ENCODE measurements around the gene SLC39A2. TPM values are rescaled to one million over a fixed set of nuclear protein-coding genes. Genes with fewer than 3 reads are reported as not detected.
"Not testable (repeated sequence)": the region's sequence is repeated elsewhere in the genome, so short reads cannot be mapped to it uniquely, and the experiment has no call there.

Gene SLC39A2
- total and polyA plus RNA-seq, 2 donors from 2014 or later, result not detected

GRCh38 chr14:20980906-20981305 is 18.2 kb upstream of the SLC39A2 start:
- Histone ChIP-seq H3K27ac (ENCODE audit: low read depth in 2 of 2, low read length in 2 of 2) (no peak overlapping the region), H3K27me3 (ENCODE audit: control insufficient read depth, insufficient read depth, low read length) (no peaks in the 10 kb centered on the region), H3K9me3 (ENCODE audit: control insufficient read depth in 2 of 3, insufficient read depth in 1 of 3, low read length in 3 of 3) (no peaks in the 10 kb centered on the region), H3K9ac (ENCODE audit: low read length in 3 of 3) (no peak overlapping the region), H3K36me3 (ENCODE audit: control insufficient read depth in 2 of 3, insufficient read depth in 3 of 3, low read length in 3 of 3) (no peaks in the 10 kb centered on the region), H3K4me3 (ENCODE audit: low read length in 3 of 3) (no peak overlapping the region), H3K4me1 (ENCODE audit: control insufficient read depth in 2 of 3, insufficient read depth in 2 of 3, low read depth in 1 of 3, low read length in 3 of 3) (peaks cover 0 to 2% (median 0%) of the 10 kb centered on the region in 3 donors)
- intact Hi-C loops (cut with DNase I), result no loop called here
- DNase-seq, result no peak
- FAIRE-seq, result no peak
- TF ChIP-seq, protein P1, sequence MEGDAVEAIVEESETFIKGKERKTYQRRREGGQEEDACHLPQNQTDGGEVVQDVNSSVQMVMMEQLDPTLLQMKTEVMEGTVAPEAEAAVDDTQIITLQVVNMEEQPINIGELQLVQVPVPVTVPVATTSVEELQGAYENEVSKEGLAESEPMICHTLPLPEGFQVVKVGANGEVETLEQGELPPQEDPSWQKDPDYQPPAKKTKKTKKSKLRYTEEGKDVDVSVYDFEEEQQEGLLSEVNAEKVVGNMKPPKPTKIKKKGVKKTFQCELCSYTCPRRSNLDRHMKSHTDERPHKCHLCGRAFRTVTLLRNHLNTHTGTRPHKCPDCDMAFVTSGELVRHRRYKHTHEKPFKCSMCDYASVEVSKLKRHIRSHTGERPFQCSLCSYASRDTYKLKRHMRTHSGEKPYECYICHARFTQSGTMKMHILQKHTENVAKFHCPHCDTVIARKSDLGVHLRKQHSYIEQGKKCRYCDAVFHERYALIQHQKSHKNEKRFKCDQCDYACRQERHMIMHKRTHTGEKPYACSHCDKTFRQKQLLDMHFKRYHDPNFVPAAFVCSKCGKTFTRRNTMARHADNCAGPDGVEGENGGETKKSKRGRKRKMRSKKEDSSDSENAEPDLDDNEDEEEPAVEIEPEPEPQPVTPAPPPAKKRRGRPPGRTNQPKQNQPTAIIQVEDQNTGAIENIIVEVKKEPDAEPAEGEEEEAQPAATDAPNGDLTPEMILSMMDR (IDR thresholded peaks at IDR 0.05; ENCODE audit: borderline replicate concordance, extremely low read depth, insufficient read depth), result no peak

GRCh38 chr14:20982646-20983369 is 16.3 kb upstream of the SLC39A2 start:
- Histone ChIP-seq H3K27ac (ENCODE audit: low read depth in 2 of 2, low read length in 2 of 2) (no peak overlapping the region), H3K4me1 (ENCODE audit: control insufficient read depth in 2 of 3, insufficient read depth in 2 of 3, low read depth in 1 of 3, low read length in 3 of 3) (peaks cover 0 to 2% (median 0%) of the 10 kb centered on the region in 3 donors), H3K27me3 (ENCODE audit: control insufficient read depth, insufficient read depth, low read length) (no peaks in the 10 kb centered on the region), H3K36me3 (ENCODE audit: control insufficient read depth in 2 of 3, insufficient read depth in 3 of 3, low read length in 3 of 3) (no peaks in the 10 kb centered on the region), H3K9me3 (ENCODE audit: control insufficient read depth in 2 of 3, insufficient read depth in 1 of 3, low read length in 3 of 3) (no peaks in the 10 kb centered on the region), H3K4me3 (ENCODE audit: low read length in 3 of 3) (no peak overlapping the region), H3K9ac (ENCODE audit: low read length in 3 of 3) (no peak overlapping the region)
- intact Hi-C loops (cut with DNase I), result no loop called here
- FAIRE-seq, result no peak
- TF ChIP-seq, protein P1 (IDR thresholded peaks at IDR 0.05; ENCODE audit: borderline replicate concordance, extremely low read depth, insufficient read depth), result no peak
- DNase-seq, result no peak

- H3K36me3 ChIP-seq (ENCODE audit: control insufficient read depth in 2 of 3, insufficient read depth in 3 of 3, low read length in 3 of 3); H3K27ac ChIP-seq (ENCODE audit: low read depth in 2 of 2, low read length in 2 of 2); DNase-seq; H3K27me3 ChIP-seq (ENCODE audit: control insufficient read depth, insufficient read depth, low read length); intact Hi-C loops (cut with DNase I); H3K4me3 ChIP-seq (ENCODE audit: low read length in 3 of 3); H3K9ac ChIP-seq (ENCODE audit: low read length in 3 of 3); H3K9me3 ChIP-seq (ENCODE audit: control insufficient read depth in 2 of 3, insufficient read depth in 1 of 3, low read length in 3 of 3); FAIRE-seq: not testable (repeated sequence)
- peaks cover 6 to 11% (median 6%) of the 10 kb centered on the region in 3 donors for H3K4me1 ChIP-seq (ENCODE audit: control insufficient read depth in 2 of 3, insufficient read depth in 2 of 3, low read depth in 1 of 3, low read length in 3 of 3)
These were observed 13.4 kb upstream of the SLC39A2 start for GRCh38 chr14:20985650-20986049.

GRCh38 chr14:20986811-20987210 is 12.3 kb upstream of the SLC39A2 start:
- FAIRE-seq, result no peak
- no peak overlapping the region for H3K27ac ChIP-seq (ENCODE audit: low read depth in 2 of 2, low read length in 2 of 2)

More at GRCh38 chr14:20986811-20987210, 12.3 kb upstream of the SLC39A2 start:
- H3K27me3 ChIP-seq (ENCODE audit: control insufficient read depth, insufficient read depth, low read length), result no peaks in the 10 kb centered on the region
- TF ChIP-seq, protein P1 (IDR thresholded peaks at IDR 0.05; ENCODE audit: borderline replicate concordance, extremely low read depth, insufficient read depth), result no peak
- DNase-seq, result no peak
- H3K9me3 ChIP-seq (ENCODE audit: control insufficient read depth in 2 of 3, insufficient read depth in 1 of 3, low read length in 3 of 3), result no peaks in the 10 kb centered on the region
- H3K4me3 ChIP-seq (ENCODE audit: low read length in 3 of 3), result no peak overlapping the region
- peaks cover 6 to 16% (median 13%) of the 10 kb centered on the region in 3 donors for H3K4me1 ChIP-seq (ENCODE audit: control insufficient read depth in 2 of 3, insufficient read depth in 2 of 3, low read depth in 1 of 3, low read length in 3 of 3)
- no peaks in the 10 kb centered on the region for H3K36me3 ChIP-seq (ENCODE audit: control insufficient read depth in 2 of 3, insufficient read depth in 3 of 3, low read length in 3 of 3)
- H3K9ac ChIP-seq (ENCODE audit: low read length in 3 of 3), result no peak overlapping the region
- intact Hi-C loops (cut with DNase I), result no loop called here
